Panc1 (cell line): Measurements from ENCODE around the gene AKAP9.

Experiments used
- REST ChIP-seq, 2 experiments: IDR thresholded peaks; 2 replicates each; pipeline ENCODE4 v1.6.1; 2011 to 2012; ENCODE audit warnings: low read depth in 2 of 2, control low read depth in 1 of 2, low read length in 1 of 2, mild to moderate bottlenecking in 1 of 2, moderate library complexity in 1 of 2; ENCODE audit not compliant: insufficient read depth in 1 of 2
- TCF7L2 ChIP-seq: IDR thresholded peaks from 2 replicates; pipeline ENCODE4 v1.6.1; 2011; ENCODE audit warnings: mild to moderate bottlenecking, low read depth, low read length, inconsistent platforms
- TF ChIP-seq, protein P1 (sequence below): fragments of 450-650 bp; IDR thresholded peaks from 2 replicates; pipeline ENCODE4 v1.5.1; 2017; ENCODE audit warnings: mild to moderate bottlenecking

DNA sequence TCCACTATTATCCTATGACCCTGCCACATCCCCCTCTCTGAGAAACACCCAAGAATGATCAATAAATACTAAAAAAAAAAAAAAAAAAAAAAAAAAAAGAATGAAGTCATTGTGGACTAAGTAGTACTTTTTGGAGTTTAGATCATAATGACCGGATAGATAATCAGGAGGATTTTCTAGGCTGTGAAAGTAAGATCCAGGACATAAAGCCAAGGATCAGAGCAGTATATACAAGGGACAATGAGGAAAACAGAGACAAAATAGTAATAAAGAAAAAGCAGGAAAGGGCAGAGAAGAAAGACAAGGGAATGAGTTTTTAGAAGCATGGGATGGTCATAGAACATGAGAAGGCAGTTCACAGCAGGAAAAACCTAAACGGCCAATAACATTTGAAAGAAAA lies 87.6 kb downstream of the AKAP9 start:
- TF ChIP-seq, protein P1, sequence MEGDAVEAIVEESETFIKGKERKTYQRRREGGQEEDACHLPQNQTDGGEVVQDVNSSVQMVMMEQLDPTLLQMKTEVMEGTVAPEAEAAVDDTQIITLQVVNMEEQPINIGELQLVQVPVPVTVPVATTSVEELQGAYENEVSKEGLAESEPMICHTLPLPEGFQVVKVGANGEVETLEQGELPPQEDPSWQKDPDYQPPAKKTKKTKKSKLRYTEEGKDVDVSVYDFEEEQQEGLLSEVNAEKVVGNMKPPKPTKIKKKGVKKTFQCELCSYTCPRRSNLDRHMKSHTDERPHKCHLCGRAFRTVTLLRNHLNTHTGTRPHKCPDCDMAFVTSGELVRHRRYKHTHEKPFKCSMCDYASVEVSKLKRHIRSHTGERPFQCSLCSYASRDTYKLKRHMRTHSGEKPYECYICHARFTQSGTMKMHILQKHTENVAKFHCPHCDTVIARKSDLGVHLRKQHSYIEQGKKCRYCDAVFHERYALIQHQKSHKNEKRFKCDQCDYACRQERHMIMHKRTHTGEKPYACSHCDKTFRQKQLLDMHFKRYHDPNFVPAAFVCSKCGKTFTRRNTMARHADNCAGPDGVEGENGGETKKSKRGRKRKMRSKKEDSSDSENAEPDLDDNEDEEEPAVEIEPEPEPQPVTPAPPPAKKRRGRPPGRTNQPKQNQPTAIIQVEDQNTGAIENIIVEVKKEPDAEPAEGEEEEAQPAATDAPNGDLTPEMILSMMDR, result no peak
- TF ChIP-seq REST (IDR thresholded peaks at IDR 0.05; ENCODE audit: insufficient read depth in 1 of 2, low read depth in 2 of 2, low read length in 1 of 2) (no peak), TCF7L2 (no peak)
